ENCODE measurements around the gene RPL9. TPM values are rescaled to one million over a fixed set of nuclear protein-coding genes. Genes with fewer than 3 reads are reported as not detected.

Gene RPL9
- total RNA-seq, 1 experiment from 2014 or later: 971 TPM

DNA sequence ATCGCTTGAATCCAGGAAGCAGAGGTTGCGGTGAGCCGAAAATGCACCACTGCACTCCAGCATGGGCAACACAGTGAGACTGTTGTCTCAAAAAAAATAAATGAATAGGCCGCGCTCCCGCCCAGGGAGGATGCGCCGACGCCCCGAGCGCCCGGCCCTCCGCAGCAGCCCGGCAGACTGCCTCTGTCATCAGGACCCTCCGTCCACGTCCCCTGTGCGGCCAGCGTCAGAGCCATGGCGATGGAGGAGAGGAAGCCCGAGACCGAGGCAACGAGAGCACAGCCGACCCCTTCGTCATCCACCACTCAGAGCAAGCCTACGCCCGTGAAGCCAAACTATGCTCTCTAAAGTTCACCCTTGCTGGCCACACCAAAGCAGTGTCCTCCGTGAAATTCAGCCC is 21.5 kb upstream of the RPL9 start:
- Histone ChIP-seq H3K27me3 (replicated peaks; ENCODE audit: insufficient read depth, low read depth, low read length, poor library complexity) (no peaks in the 10 kb centered on the region), H3K9me3 (ENCODE audit: low read depth, low read length, poor library complexity, severe bottlenecking) (no peaks in the 10 kb centered on the region), H3K27ac (ENCODE audit: low read depth, low read length, poor library complexity, severe bottlenecking) (no peak overlapping the region), H3K4me1 (ENCODE audit: insufficient read depth, low read length, poor library complexity, severe bottlenecking) (no peaks in the 10 kb centered on the region), H3K36me3 (ENCODE audit: insufficient read depth, low read length, poor library complexity, severe bottlenecking) (no peaks in the 10 kb centered on the region), H3K4me3 (ENCODE audit: low read depth, low read length, poor library complexity, severe bottlenecking) (no peak overlapping the region)
- ChIA-PET CTCF (no interaction called here), POLR2A (ENCODE audit: low non-redundant PET) (no interaction called here)
- no TSS peak for BruUV-seq (replicated peaks)
- TF ChIP-seq, protein P1, sequence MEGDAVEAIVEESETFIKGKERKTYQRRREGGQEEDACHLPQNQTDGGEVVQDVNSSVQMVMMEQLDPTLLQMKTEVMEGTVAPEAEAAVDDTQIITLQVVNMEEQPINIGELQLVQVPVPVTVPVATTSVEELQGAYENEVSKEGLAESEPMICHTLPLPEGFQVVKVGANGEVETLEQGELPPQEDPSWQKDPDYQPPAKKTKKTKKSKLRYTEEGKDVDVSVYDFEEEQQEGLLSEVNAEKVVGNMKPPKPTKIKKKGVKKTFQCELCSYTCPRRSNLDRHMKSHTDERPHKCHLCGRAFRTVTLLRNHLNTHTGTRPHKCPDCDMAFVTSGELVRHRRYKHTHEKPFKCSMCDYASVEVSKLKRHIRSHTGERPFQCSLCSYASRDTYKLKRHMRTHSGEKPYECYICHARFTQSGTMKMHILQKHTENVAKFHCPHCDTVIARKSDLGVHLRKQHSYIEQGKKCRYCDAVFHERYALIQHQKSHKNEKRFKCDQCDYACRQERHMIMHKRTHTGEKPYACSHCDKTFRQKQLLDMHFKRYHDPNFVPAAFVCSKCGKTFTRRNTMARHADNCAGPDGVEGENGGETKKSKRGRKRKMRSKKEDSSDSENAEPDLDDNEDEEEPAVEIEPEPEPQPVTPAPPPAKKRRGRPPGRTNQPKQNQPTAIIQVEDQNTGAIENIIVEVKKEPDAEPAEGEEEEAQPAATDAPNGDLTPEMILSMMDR (conservative IDR thresholded peaks at IDR 0.05; ENCODE audit: low read depth, low read length): no peak
- TF ChIP-seq EZH2 (IDR thresholded peaks at IDR 0.05; ENCODE audit: borderline replicate concordance, low read depth, low read length, poor library complexity, severe bottlenecking): no peak
- intact Hi-C loops (cut with micrococcal nuclease; ENCODE audit: unreplicated experiment): no loop called here
- DNase-seq (ENCODE audit: low spot score): no peak

DNA sequence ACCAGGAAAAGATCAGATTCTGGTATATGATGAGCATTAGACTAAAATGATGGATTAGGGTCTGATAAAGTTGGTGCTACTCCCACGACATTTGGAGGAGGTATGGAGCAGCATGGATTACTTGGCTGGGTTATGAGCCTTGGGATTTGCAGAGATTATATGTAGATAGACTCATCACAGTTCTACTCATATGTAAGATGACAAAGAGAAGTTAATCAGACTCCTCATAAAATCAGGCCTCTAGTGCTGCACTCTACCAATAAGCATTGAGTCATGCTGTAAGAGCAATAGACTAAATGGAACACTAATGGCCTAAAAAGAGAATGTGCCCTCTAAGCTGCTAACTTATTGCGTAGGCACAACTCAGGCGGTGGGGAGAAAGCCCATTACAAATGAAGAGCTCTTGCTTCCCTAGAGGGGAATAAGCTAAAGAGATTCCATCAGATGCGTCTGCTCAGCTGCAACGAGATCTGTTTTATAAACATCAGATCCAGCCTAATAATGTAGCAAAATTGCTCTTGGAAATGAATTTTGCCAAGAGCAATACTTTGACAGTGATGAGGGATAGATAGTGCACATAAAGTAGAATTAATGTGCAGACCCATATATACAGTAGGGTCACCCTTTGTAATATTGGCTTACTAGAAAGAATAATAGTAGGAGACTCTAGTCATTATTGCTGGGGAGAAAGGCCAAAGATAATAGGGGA is 17.6 kb upstream of the RPL9 start:
- Histone ChIP-seq H3K9me3 (ENCODE audit: low read depth, low read length, poor library complexity, severe bottlenecking) (no peaks in the 10 kb centered on the region), H3K27ac (ENCODE audit: low read depth, low read length, poor library complexity, severe bottlenecking) (no peak overlapping the region), H3K36me3 (ENCODE audit: insufficient read depth, low read length, poor library complexity, severe bottlenecking) (peaks cover 5% of the 10 kb centered on the region), H3K27me3 (replicated peaks; ENCODE audit: insufficient read depth, low read depth, low read length, poor library complexity) (no peaks in the 10 kb centered on the region), H3K4me1 (ENCODE audit: insufficient read depth, low read length, poor library complexity, severe bottlenecking) (no peaks in the 10 kb centered on the region), H3K4me3 (ENCODE audit: low read depth, low read length, poor library complexity, severe bottlenecking) (no peak overlapping the region)
- intact Hi-C loops (cut with micrococcal nuclease; ENCODE audit: unreplicated experiment): no loop called here
- TF ChIP-seq, protein P1 (conservative IDR thresholded peaks at IDR 0.05; ENCODE audit: low read depth, low read length): no peak
- no peak for TF ChIP-seq EZH2 (IDR thresholded peaks at IDR 0.05; ENCODE audit: borderline replicate concordance, low read depth, low read length, poor library complexity, severe bottlenecking)
- POLR2A ChIA-PET (ENCODE audit: low non-redundant PET): no interaction called here
- no TSS peak for BruUV-seq (replicated peaks)
- CTCF ChIA-PET: interaction anchor here (0.6 kb wide), 1 partner anchor 295 kb away, joined by 7 read pairs; no protein-coding TSS in a partner anchor
- DNase-seq (ENCODE audit: low spot score): no peak

DNA sequence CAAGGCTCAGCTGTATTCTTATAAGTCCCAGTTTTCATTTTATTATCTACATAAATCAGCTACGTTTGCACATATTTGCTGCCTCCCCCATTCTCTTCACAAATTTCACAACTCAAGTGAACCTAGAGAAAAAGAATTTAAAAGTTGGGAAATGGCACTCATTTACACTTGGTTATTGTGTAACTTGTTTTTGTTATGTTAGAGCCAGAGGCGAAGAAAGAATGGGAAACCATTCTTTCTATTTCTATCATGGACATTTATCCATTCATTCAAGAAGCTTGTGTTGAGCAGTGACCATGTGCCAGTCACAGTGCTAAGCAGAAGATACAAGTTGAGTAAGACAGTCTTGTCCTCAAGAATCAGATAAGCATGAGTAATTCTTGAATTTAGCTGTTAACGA is 13.7 kb upstream of the RPL9 start:
- H3K4me1 ChIP-seq (ENCODE audit: insufficient read depth, low read length, poor library complexity, severe bottlenecking): peaks cover 8% of the 10 kb centered on the region
- intact Hi-C loops (cut with micrococcal nuclease; ENCODE audit: unreplicated experiment): no loop called here
- ChIA-PET CTCF (no interaction called here), POLR2A (ENCODE audit: low non-redundant PET) (interaction anchor here (0.8 kb wide), 1 partner anchor 124 kb away, joined by 4 read pairs; no protein-coding TSS in a partner anchor)
- no peak overlapping the region for H3K27ac ChIP-seq (ENCODE audit: low read depth, low read length, poor library complexity, severe bottlenecking)
- TF ChIP-seq, protein P1 (conservative IDR thresholded peaks at IDR 0.05; ENCODE audit: low read depth, low read length): no peak
- TF ChIP-seq EZH2 (IDR thresholded peaks at IDR 0.05; ENCODE audit: borderline replicate concordance, low read depth, low read length, poor library complexity, severe bottlenecking): no peak
- no TSS peak for BruUV-seq (replicated peaks)
- peaks cover 5% of the 10 kb centered on the region for H3K36me3 ChIP-seq (ENCODE audit: insufficient read depth, low read length, poor library complexity, severe bottlenecking)
- H3K9me3 ChIP-seq (ENCODE audit: low read depth, low read length, poor library complexity, severe bottlenecking): no peaks in the 10 kb centered on the region
- no peaks in the 10 kb centered on the region for H3K27me3 ChIP-seq (replicated peaks; ENCODE audit: insufficient read depth, low read depth, low read length, poor library complexity)
- DNase-seq (ENCODE audit: low spot score): no peak
- no peak overlapping the region for H3K4me3 ChIP-seq (ENCODE audit: low read depth, low read length, poor library complexity, severe bottlenecking)
